ENCODE measurements around the gene PCDHA1. TPM values are rescaled to one million over a fixed set of nuclear protein-coding genes. Genes with fewer than 3 reads are reported as not detected.

PCDHA1 gene
- total RNA-seq, 2 donors from 2014 or later: not detected

DNA sequence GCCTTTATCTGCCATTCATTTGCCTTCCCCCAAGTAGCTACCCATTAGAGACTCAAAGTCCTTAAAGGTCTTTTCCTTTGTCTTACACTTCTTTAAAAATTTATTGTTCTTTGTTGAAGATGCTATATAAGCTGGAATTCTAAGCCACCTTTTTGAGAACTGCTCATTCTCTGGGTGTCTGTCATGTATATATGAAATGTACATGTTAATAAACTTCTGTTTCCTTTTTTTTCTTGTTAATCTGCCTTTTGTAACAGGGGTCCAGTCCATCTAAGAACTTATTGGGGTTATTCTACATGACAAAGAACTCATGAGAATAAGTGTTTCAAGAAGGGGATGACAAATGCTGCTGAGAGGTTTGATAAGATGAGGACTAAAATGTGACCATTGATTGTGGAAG is 221.9 kb downstream of the PCDHA1 start:
- intact Hi-C loops (cut with DNase I): no loop called here
- no peak for DNase-seq (ENCODE audit: low spot score)

DNA sequence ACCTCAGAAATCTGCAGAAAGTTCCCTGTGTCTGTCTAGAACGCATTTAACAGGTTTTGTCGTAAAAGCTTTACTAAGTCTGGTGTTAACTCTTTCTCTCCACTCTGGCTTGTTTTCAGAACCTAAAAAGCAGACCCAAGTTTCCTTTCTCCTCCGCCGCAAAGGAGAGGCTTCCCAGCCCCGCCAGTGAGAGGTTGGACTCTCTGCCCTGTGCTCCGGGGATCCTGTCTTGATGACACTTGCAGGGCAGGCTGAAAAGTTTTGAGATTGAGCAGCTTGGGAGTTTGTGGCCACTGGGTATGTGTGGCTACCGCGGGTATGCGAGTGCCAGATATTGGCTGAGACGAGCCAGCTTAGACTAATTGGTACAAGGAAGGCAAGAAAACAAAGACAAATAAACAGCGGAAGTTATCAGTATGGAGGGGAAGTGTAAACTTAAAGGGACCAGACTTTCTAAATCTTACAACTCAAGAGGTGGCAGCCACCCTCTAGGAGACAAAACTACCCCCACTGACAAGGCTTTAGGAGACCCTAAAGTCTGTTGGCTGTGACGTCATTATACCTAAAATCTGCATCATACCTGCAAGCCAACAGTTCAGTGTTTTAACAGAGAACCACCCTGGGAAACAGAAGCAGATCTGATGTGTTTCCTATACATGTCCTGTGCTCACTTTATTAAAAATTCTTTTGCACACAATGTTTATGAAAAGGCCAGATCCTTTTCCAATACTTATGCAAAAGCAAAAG is 224.3 kb downstream of the PCDHA1 start:
- no peak for DNase-seq (ENCODE audit: low spot score)
- intact Hi-C loops (cut with DNase I): no loop called here

DNA sequence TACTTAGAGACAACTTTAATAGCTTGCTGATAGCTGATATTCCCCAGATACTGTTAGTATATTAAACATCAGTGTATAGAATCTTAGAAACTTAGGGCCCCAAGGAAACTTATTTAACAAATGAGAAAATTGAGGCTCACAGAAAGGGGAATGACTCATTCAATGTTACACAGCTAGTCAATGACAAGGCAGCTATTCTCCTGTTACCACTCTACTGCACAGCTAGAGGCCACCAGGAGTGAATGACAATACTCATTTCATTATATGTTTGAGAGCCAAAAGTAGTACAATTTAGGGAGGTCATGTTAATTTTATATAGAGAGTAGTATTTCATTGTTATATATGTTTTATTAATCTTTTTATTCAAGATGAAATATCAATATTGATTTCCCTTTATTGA is 232.0 kb downstream of the PCDHA1 start:
- no peak for DNase-seq (ENCODE audit: low spot score)

DNA sequence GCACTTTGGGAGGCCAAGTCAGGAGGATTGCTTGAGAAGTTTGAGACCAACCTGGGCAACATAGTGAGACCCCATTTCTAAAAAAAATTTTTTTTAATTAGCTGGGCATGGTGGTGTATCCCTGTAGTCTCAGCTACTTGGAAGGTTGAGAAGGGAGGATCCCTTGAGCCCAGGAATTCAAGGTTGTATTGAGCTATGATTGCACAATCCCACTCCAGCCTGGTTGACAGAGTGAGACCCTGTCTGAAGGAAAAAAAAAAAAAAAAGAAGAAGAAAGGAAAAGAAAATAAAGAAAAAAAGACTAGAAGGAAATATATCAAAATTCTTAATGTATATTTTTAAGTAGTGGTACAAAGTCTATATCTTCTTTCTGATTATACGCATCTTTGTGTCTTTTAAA is 236.4 kb downstream of the PCDHA1 start:
- intact Hi-C loops (cut with DNase I): no loop called here
- DNase-seq (ENCODE audit: low spot score): no peak

More for the DNA sequence above, 232.0 kb downstream of the PCDHA1 start:
- intact Hi-C loops (cut with DNase I): no loop called here

DNA sequence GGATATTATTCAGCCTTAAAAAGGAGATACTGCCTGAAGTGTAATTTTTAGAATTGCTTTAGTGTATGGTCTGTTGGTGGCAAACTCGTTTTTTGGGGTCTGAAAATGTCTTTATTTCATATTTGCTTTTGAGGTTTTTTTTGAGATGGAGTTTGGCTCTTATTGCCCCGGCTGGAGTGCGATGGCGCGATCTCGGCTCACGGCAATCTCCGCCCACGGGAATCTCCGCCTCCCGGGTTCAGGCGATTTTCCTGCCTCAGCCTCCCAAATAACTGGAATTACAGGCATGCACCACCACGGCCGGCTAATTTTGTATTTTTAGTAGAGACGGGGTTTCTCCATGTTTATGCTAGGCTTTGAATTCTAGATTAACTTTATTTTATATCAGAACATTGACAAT is 245.1 kb downstream of the PCDHA1 start:
- DNase-seq (ENCODE audit: low spot score): no peak
- intact Hi-C loops (cut with DNase I): no loop called here

DNA sequence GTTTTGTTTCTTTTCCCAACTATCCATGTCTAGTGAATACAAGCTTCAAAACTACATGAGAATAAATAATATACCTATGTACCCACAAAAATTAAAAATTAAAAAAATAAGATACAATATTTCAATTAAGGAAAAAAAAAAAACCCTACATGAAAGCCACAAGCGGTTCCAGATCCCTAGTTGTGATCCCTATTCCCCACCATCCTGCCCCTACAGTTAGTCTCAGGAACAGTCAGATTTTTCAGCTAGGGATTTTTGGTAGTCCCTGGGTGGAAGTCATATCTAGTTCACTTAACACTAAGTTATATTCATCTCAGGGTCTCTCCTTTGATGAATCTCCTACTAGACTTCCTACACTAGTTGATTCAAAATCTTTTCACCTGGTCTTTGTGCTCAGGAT is 246.7 kb downstream of the PCDHA1 start:
- intact Hi-C loops (cut with DNase I): no loop called here
- DNase-seq (ENCODE audit: low spot score): no peak

DNA sequence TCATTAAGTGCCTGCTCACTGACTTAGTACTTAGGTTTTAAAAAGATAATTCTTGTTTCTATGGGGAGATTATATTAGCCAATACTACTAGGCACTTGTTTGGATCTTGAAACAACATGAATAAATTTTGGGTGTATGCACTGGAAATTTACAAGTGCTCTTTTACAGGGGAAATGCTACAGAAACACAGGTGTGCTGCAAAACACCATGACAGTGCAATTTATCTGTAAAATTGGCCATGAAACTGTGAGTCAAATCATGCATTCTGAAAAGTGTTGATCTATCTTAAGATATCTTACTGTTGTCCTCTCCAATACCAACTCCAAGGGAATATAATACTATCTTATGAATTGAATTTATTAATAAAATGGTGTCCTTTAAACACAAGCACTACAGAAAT is 253.1 kb downstream of the PCDHA1 start:
- no peak for DNase-seq (ENCODE audit: low spot score)
- intact Hi-C loops (cut with DNase I): no loop called here

DNA sequence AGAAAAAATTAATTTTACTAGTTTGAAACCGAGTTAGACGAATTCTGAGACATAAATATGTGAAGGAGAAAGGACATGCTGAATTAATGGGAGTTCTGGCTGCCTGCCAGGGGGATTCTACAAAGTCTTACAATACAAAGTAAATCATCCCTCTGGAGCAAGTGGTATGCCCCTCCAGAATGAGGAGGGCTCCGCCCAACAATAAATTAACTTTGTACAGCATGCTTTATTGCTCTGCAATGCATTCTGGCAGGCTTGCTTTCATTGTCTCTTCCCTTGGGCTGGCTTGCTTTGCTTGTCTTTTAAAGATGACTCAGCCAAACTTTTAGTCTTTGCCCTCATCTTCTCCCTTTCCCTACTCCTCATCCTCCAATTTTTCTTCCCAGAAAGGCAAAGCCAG is 253.6 kb downstream of the PCDHA1 start:
- intact Hi-C loops (cut with DNase I): no loop called here
- no peak for DNase-seq (ENCODE audit: low spot score)

DNA sequence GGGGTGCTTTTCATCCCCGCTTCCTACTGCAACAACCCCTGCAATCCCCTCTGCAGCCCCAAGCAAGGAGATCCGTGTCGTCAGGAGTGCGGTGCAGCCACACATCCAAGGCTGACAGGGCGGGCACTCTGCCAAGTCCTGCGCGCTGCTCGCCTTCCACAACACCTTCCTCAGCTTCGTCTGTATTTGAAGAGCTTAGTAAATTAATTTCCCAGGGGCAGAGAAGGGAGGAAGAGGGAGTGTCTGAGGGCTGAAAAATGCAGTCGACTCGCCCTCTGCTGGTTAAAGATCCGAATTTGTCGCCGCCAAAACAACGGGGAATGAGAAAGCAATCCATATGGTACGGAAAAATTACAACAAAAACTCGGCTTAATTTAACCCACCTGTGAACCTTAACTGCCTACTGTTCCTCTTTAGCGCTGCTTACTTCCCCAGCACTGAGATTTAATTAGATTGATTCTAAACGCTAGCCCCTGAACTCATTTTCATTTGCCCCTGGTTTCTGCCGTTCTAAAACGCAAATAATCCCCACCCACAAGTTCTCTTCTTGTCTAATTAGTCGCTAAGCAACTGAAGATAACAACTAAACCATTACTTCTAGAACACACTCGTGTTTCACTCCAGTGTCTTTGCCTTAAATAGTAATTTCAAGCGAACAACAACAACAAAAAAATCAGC is 254.3 kb downstream of the PCDHA1 start:
- intact Hi-C loops (cut with DNase I): no loop called here
- no peak for DNase-seq (ENCODE audit: low spot score)

DNA sequence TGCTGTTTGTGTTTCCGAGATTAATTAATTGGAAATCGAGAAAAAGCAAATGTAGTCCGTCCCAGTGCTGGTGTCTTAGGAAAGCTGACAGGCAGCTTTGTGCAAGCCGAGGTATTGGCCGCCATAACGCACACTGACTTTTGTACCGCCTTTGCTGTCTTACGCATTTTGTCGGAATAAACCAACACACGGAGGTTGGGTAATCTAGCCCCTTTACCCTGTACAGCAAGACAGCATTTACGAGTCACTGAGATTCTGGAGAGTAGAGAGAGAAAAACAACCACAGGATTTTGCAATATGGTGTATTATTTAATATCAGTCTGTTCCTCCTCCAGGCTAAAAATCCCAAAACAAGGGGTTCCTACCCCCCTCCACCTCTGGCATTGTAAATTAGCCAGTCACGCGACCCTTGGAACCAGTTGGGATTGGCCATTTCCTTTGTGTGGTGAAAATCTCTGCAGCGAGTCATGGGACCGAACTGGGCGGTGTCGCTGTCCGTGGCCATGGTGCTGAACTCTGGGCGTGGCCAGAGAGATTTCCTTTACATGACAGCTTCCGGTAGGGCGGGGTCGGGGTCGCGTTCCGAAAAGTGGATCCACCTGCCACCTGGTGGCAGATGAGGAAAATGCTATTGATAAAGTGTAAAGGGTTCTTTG is 255.0 kb downstream of the PCDHA1 start:
- intact Hi-C loops (cut with DNase I): no loop called here
- peak; percentile 93 for DNase-seq (ENCODE audit: low spot score)

DNA sequence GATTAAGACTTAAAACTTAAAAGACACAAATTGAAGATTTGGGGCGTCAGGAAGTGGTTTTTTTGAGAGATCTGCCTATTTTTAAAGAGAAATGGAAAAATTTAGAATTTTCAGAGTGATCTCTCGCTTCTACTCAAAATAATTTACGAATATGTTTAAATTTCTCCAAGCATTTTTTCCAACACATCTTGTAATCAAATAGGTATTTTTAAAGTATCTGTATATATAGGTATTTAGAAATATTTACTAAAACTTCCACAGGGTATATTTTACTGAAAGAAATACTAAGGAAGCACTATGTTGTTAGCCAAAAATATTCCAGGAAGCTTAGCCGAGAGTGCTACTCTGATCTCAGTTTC is 255.5 kb downstream of the PCDHA1 start:
- intact Hi-C loops (cut with DNase I): no loop called here
- no peak for DNase-seq (ENCODE audit: low spot score)

DNA sequence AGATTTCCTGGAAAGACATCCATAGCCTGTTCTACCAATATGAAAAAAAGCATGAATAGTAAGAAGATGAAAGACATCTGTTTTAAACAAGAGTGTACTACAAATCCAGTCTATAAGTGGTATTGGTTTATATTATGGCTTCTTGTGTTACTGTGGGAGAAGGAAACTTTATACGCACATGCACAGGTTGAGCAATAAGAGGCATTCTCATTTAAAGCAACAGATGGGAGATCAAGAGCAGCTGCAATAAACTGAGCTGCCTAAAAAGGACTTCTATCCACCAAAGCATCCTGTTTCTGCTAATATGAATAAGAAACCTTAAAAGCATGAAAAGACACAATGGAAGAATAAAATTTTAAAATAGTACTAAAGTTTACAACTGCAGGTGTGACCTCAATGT is 256.6 kb downstream of the PCDHA1 start:
- intact Hi-C loops (cut with DNase I): no loop called here
- DNase-seq (ENCODE audit: low spot score): no peak

DNA sequence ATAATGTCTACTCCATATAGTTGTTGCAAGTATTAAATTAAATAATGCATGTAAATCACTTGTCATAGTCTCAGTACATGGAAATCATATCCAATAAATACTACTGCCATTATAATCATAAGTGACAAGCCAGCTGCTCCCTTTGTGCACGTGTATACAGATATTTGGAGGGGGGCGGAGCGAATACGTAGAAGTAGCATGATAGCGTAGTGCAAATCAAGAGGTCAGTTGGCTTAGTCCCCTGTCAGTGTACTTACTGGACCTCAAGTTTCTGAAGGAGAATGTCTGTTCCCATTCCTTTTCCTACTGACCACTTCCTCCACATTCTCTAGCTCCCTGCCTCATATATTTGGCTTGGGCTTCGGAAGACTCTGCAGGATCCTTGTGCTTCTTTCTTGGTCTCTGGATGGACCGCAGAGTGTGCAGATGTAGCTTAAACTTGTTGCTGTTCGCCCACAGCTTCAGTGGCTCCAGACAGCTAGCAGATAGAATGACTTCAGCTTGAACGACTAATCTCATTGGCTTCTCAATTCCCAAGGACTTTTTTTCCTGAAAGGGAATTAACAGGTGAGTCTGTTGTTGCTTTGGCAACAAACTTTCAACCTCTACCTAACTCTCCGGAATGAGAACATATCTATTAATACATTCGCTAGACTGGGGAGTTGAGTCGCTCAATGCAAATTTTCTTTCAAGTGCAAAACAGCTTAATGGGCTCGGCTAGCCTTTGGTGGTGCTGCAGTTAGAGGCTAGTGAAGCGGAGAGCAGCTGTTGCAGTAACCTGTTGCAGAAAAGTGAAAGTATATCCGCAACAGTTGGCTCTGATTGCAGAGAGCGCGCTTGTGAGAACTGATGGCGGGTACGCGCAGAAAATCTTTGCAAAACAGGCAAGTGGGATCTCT is 264.9 kb downstream of the PCDHA1 start, which contains the start of gene PCDHB1:
Gene PCDHB1, plus strand, starts transcription at position 753 of the 899 bp plus-strand sequence. Its CDS starts 97 bp downstream, at position 850.
- DNase-seq (ENCODE audit: low spot score): no peak
- intact Hi-C loops (cut with DNase I): no loop called here

DNA sequence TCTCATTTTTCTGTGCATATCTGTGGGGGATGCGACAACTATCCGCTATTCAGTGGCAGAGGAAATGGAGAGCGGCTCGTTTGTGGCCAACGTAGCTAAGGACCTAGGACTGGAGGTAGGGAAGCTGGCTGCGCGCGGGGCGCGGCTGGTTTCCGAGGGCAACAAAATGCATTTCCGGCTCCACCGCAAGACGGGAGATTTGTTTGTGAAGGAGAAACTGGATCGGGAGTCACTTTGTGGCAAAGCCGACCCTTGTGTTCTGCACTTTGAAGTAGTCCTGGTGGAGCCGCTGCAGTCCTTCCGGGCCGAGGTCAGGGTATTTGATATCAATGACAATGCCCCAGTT is 265.6 kb downstream of the PCDHA1 start:
- intact Hi-C loops (cut with DNase I): no loop called here
- no peak for DNase-seq (ENCODE audit: low spot score)

Other genes with a start within 250 kb of the PCDHA1 start
- 10 to 100 TPM in 1 of 2 donors, 1 to 10 TPM in 1; 8.5 to 11.0 TPM for gene EIF4EBP3, start 238.5 kb upstream of the PCDHA1 start, total RNA-seq
- gene SRA1, start 228.7 kb upstream of the PCDHA1 start, total RNA-seq: 10 to 100 TPM; 27.9 to 28.0 TPM
- gene APBB3, start 221.5 kb upstream of the PCDHA1 start, total RNA-seq: 10 to 100 TPM; 12.5 to 19.7 TPM
- 10 to 100 TPM; 43.9 to 55.0 TPM for gene SLC35A4, start 221.3 kb upstream of the PCDHA1 start, total RNA-seq
- 10 to 100 TPM; 64.6 to 68.8 TPM for gene CD14, start 153.0 kb upstream of the PCDHA1 start, total RNA-seq
- 10 to 100 TPM in 1 of 2 donors, 1 to 10 TPM in 1; 6.6 to 11.2 TPM for gene TMCO6, start 146.7 kb upstream of the PCDHA1 start, total RNA-seq
- gene NDUFA2, start 138.5 kb upstream of the PCDHA1 start, total RNA-seq: 10 to 100 TPM; 37.4 to 45.9 TPM
- gene IK, start 138.3 kb upstream of the PCDHA1 start, total RNA-seq: 10 to 100 TPM; 63.1 to 70.3 TPM
- 10 to 100 TPM; 13.0 to 14.9 TPM for gene WDR55, start 121.2 kb upstream of the PCDHA1 start, total RNA-seq
- gene DND1, start 112.6 kb upstream of the PCDHA1 start, total RNA-seq: under 1 TPM; 0.52 to 0.56 TPM
- gene HARS1, start 94.8 kb upstream of the PCDHA1 start, total RNA-seq: 10 to 100 TPM; 38.0 to 48.2 TPM
- 10 to 100 TPM; 16.8 to 19.2 TPM for gene HARS2, start 94.7 kb upstream of the PCDHA1 start, total RNA-seq
- 10 to 100 TPM; 31.8 to 34.9 TPM for gene ZMAT2, start 85.7 kb upstream of the PCDHA1 start, total RNA-seq
- gene PCDHA2, start 8.7 kb downstream of the PCDHA1 start, total RNA-seq: under 1 TPM in 1 of 2 donors, not detected in 1; 0.14 TPM
- under 1 TPM; 0.19 to 0.23 TPM for gene PCDHA3, start 14.9 kb downstream of the PCDHA1 start, total RNA-seq
- under 1 TPM; 0.32 to 0.48 TPM for gene PCDHA4, start 20.9 kb downstream of the PCDHA1 start, total RNA-seq
- gene PCDHA5, start 35.5 kb downstream of the PCDHA1 start, total RNA-seq: under 1 TPM; 0.14 TPM
- gene PCDHA6, start 41.8 kb downstream of the PCDHA1 start, total RNA-seq: under 1 TPM; 0.14 to 0.23 TPM
- gene PCDHA7, start 48.1 kb downstream of the PCDHA1 start, total RNA-seq: under 1 TPM in 1 of 2 donors, not detected in 1; 0.19 TPM
- gene PCDHA8, start 55.0 kb downstream of the PCDHA1 start, total RNA-seq: not detected
- gene PCDHA9, start 62.2 kb downstream of the PCDHA1 start, total RNA-seq: under 1 TPM; 0.14 TPM
- under 1 TPM; 0.52 to 0.60 TPM for gene PCDHA10, start 69.8 kb downstream of the PCDHA1 start, total RNA-seq
- under 1 TPM; 0.14 TPM for gene PCDHA11, start 82.8 kb downstream of the PCDHA1 start, total RNA-seq
- under 1 TPM in 1 of 2 donors, not detected in 1; 0.24 TPM for gene PCDHA12, start 89.2 kb downstream of the PCDHA1 start, total RNA-seq
- gene PCDHA13, start 96.0 kb downstream of the PCDHA1 start, total RNA-seq: under 1 TPM in 1 of 2 donors, not detected in 1; 0.05 TPM
- under 1 TPM; 0.14 to 0.24 TPM for gene PCDHAC1, start 140.2 kb downstream of the PCDHA1 start, total RNA-seq
- gene PCDHAC2, start 180.3 kb downstream of the PCDHA1 start, total RNA-seq: under 1 TPM; 0.32 to 0.33 TPM

Data from posterior vena cava (tissue), 2 donors.